Esophagus squamous epithelium (tissue), 5 donors: Measurements from ENCODE around the gene SDHC. TPM values are rescaled to one million over a fixed set of nuclear protein-coding genes. Genes with fewer than 3 reads are reported as not detected.

Experiments used
- DNase-seq: peaks from one replicate; lab custom pipeline; 2025; lab: John Stamatoyannopoulos, UW
- H3K27ac ChIP-seq, 4 donors: fragments of 200-600 bp; sonication (generic); one replicate each; pipeline ENCODE4 v1.5.1; 2016 to 2019; ENCODE audit warnings: mild to moderate bottlenecking in 1 of 4
- H3K27me3 ChIP-seq, 4 donors: fragments of 200-600 bp; sonication (generic); 1 replicate in 3 of 4; 2 replicates in 1 of 4; pipeline versions ENCODE4 v1.5.1 to v1.6.0; 2017 to 2021; ENCODE audit warnings: antibody characterized with exemption in 1 of 4
- H3K36me3 ChIP-seq, 3 donors: fragments of 200-600 bp; sonication (generic); one replicate each; pipeline ENCODE4 v1.5.1; 2016 to 2019
- H3K4me1 ChIP-seq, 3 donors: fragments of 200-600 bp; sonication (generic); one replicate each; pipeline ENCODE4 v1.5.1; 2017 to 2019
- H3K4me3 ChIP-seq, 4 donors: fragments of 200-600 bp; sonication (generic); 1 replicate in 3 of 4; 2 replicates in 1 of 4; pipeline ENCODE4 v1.5.1; 2016 to 2019; ENCODE audit warnings: mild to moderate bottlenecking in 2 of 4, moderate library complexity in 1 of 4
- H3K9me3 ChIP-seq, 3 donors: fragments of 200-600 bp; sonication (generic); one replicate each; pipeline ENCODE4 v1.5.1; 2016 to 2019
- CTCF ChIP-seq, 6 experiments: fragments of 450-650 bp in 4 of 6; fragments of 200-600 bp in 2 of 6; sonication (generic) in 2 of 6; IDR thresholded peaks; one replicate each; pipeline ENCODE4 v1.5.1; 2016 to 2019; ENCODE audit warnings: antibody characterized with exemption in 6 of 6, mild to moderate bottlenecking in 4 of 6, moderate library complexity in 4 of 6
- POLR2A ChIP-seq, 4 donors: fragments of 450-650 bp; IDR thresholded peaks; one replicate each; pipeline ENCODE4 v1.6.1; 2017; ENCODE audit warnings: antibody characterized with exemption in 4 of 4, mild to moderate bottlenecking in 4 of 4, moderate library complexity in 3 of 4
- WGBS, 2 donors: methylation state at CpG; one replicate each; pipeline ENCODE4 v1.1.5; 2018; 5-methylcytosine and 5-hydroxymethylcytosine counted together
- intact Hi-C: fragments of 100-400 bp; cut with DNase I; formaldehyde crosslinking; loops from one replicate; pipeline ENCODE4 v1.15.0; 2022
- total RNA-seq, 4 donors: library from RNA; depleted of rRNA; stranded (reverse); fragments of >200 nt; gene quantifications; one replicate each; pipeline ENCODE4 v1.1.0, GENCODE V29; 2016
- donor health status: DM: yes; HTN: yes; CAD: no.

SDHC gene
- total RNA-seq, 4 donors from 2014 or later: 32.2 to 138 (median 70.1) TPM

- intact Hi-C loops: no loop called here
- no peaks in the 10 kb centered on the region for H3K27me3 ChIP-seq
- no peak for DNase-seq
- TF ChIP-seq POLR2A (IDR thresholded peaks at IDR 0.05): no peak
- TF ChIP-seq CTCF (IDR thresholded peaks at IDR 0.05): no peak
- H3K27ac ChIP-seq: no peak overlapping the region
- H3K36me3 ChIP-seq: peaks cover 1 to 65% (median 22%) of the 10 kb centered on the region in 3 donors
- no peak overlapping the region for H3K4me3 ChIP-seq
- no peaks in the 10 kb centered on the region for H3K4me1 ChIP-seq
- no peaks in the 10 kb centered on the region for H3K9me3 ChIP-seq
- 74 to 77% methylated on average over 3 to 4 of the region's 4 CpGs for WGBS, 2 donors
Measured at GRCh38 chr1:161324020-161324419, 9.8 kb downstream of the SDHC start.

GRCh38 chr1:161330346-161330745 is 16.2 kb downstream of the SDHC start:
- no peak for DNase-seq
- Histone ChIP-seq H3K4me1 (no peaks in the 10 kb centered on the region), H3K27me3 (no peaks in the 10 kb centered on the region), H3K27ac (no peak overlapping the region), H3K4me3 (no peak overlapping the region), H3K36me3 (peaks cover 8 to 100% (median 37%) of the 10 kb centered on the region in 3 donors), H3K9me3 (no peaks in the 10 kb centered on the region)
- TF ChIP-seq CTCF (IDR thresholded peaks at IDR 0.05) (no peak), POLR2A (IDR thresholded peaks at IDR 0.05) (no peak)
- intact Hi-C loops: no loop called here
- 51 to 61% methylated on average over 4 of the region's 4 CpGs for WGBS, 2 donors

GRCh38 chr1:161333166-161333565 is 19.0 kb downstream of the SDHC start:
- intact Hi-C loops: no loop called here
- Histone ChIP-seq H3K4me1 (no peaks in the 10 kb centered on the region), H3K27me3 (no peaks in the 10 kb centered on the region), H3K9me3 (no peaks in the 10 kb centered on the region), H3K27ac (no peak overlapping the region), H3K36me3 (peaks cover 8 to 100% (median 34%) of the 10 kb centered on the region in 3 donors), H3K4me3 (no peak overlapping the region)
- 88 to 96% methylated on average over 9 of the region's 9 CpGs for WGBS, 2 donors
- DNase-seq: no peak
- no peak for TF ChIP-seq CTCF (IDR thresholded peaks at IDR 0.05)

GRCh38 chr1:161335796-161336195 is 21.6 kb downstream of the SDHC start:
- no peak for TF ChIP-seq POLR2A (IDR thresholded peaks at IDR 0.05)
- no peak for TF ChIP-seq CTCF (IDR thresholded peaks at IDR 0.05)
- no peak for DNase-seq
- 87 to 90% methylated on average over 3 of the region's 3 CpGs for WGBS, 2 donors
- H3K4me3 ChIP-seq: no peak overlapping the region
- H3K27ac ChIP-seq: no peak overlapping the region
- no peaks in the 10 kb centered on the region for H3K27me3 ChIP-seq
- H3K9me3 ChIP-seq: no peaks in the 10 kb centered on the region
- intact Hi-C loops: no loop called here
- no peaks in the 10 kb centered on the region for H3K4me1 ChIP-seq
- peaks cover 0 to 98% (median 22%) of the 10 kb centered on the region in 3 donors for H3K36me3 ChIP-seq

GRCh38 chr1:161342177-161342576 is 28.0 kb downstream of the SDHC start:
- TF ChIP-seq CTCF (IDR thresholded peaks at IDR 0.05) (no peak), POLR2A (IDR thresholded peaks at IDR 0.05) (no peak)
- no peaks in the 10 kb centered on the region for H3K27me3 ChIP-seq
- H3K4me1 ChIP-seq: no peaks in the 10 kb centered on the region
- no peak for DNase-seq
- no peak overlapping the region for H3K4me3 ChIP-seq
- H3K27ac ChIP-seq: no peak overlapping the region
- WGBS, 2 donors: 92 to 100% methylated on average over 2 of the region's 2 CpGs
- intact Hi-C loops: no loop called here
- no peaks in the 10 kb centered on the region for H3K9me3 ChIP-seq
- peaks cover 0 to 98% (median under 1%) of the 10 kb centered on the region in 3 donors for H3K36me3 ChIP-seq
